ENCODE data around the gene ATP2B2.

Gene ATP2B2

DNA sequence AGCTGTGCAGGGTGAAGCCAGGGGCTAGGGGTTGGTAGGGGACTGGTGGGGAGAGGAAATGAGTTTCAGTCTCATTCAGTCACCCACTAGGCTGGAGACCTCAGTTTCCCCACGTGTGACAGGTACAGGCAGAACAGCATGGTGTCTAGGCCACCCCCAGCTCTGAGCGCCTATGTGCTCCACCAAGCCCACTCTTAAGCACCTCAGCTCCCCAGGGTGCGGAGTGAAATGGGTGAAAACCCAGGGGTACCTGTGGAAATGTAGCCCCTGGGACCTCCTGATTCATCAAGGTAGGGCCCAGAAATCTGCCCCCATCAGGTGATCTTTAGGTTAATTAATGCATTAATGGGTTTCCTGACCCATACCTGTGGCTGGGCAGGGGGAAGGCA lies 3.7 kb downstream of the ATP2B2 start:
- no peak for DNase-seq
- TF ChIP-seq POLR2A (IDR thresholded peaks at IDR 0.05; ENCODE audit: low read length) = no peak
- no peak for TF ChIP-seq GATA1 (IDR thresholded peaks at IDR 0.05; ENCODE audit: low read depth, low read length)

DNA sequence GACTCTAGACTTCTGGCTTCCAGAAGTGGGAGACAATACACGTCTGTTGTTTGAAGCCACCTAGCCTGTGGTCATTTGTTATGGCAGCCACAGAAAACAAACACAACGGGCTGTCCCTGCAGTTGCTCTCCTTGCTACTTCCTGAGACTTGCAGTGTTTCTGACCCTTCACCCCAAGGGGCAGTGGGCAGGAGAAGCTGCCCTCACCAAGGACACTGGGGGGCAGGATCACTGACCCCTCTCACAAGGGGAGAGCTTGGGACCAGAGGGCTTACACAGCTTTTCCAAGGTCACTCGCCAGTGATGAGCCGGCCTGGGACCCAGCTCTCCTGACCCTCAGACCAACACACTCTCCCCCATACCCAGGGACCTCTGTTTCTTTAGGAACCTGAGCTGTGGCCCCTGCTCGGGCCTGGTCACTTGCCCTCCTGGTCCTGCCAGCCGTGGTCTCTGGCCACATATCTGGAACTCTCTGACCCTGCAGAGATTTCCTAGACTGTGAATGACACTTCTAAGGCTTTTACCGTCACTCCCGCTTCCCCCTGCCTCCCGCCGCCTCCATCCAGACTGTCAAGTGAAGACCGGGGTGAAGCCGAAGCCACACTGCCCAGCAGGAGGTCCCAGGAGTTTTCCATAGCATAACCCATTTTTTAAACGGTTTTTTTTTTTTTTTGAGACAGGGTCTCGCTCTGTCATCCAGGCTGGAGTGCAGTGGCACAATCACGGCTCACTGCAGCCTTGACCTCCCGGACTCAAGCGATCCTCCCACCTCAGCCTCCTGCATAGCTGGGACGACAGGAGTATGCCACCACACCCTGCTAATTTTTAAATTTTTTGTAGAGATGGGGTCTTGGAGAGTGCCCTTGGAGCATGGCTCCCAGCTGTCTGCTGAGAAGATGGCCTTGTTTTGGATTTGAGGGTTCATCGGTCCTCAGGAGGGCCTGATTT lies 4.4 kb downstream of the ATP2B2 start:
- DNase-seq = no peak
- TF ChIP-seq POLR2A (IDR thresholded peaks at IDR 0.05; ENCODE audit: low read length) = no peak
- TF ChIP-seq GATA1 (IDR thresholded peaks at IDR 0.05; ENCODE audit: low read depth, low read length) = no peak

DNA sequence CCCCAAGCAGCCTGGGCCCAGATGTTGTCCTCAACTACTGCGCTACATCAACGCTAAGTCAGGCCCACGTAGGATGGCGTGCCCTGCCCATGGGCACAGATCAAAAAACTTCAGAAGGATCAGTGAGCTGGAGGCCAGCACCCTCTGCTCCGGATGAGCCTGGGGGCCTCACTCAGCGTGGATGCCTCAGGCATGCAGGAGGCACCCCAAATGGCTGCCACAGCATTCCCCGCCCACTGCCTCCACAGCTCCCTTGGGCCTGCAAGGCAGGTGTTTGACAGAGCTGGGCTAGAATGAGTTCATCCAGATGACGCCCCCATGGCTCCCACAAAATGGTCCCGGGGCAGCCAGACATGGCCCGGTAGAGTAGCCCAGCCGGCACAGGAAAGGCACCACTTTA lies 7.1 kb downstream of the ATP2B2 start:
- TF ChIP-seq POLR2A (IDR thresholded peaks at IDR 0.05; ENCODE audit: low read length) (no peak), GATA1 (IDR thresholded peaks at IDR 0.05; ENCODE audit: low read depth, low read length) (no peak)

DNA sequence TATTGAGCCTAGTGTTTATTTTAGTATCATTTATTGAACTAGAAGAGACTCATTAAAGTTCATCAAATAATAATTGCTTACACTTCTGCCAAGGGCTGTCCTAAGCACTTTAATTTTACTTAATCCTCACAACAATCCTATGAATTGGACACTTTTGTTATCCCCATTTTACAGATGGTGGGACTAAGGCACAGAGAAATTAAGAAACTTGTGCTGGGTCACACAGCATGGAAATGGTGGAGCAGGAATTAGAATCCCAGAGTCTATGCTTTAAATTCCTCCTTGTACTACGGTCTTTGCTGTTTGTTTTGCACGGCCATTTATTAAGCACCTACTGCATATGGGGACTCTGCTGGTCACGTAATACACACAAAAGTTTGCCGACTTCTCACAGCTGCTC lies 7.9 kb downstream of the ATP2B2 start:
- no peak for DNase-seq
- no peak for TF ChIP-seq GATA1 (IDR thresholded peaks at IDR 0.05; ENCODE audit: low read depth, low read length)
- TF ChIP-seq POLR2A (IDR thresholded peaks at IDR 0.05; ENCODE audit: low read length) = no peak

More for the DNA sequence above, 7.1 kb downstream of the ATP2B2 start:
- no peak for DNase-seq

DNA sequence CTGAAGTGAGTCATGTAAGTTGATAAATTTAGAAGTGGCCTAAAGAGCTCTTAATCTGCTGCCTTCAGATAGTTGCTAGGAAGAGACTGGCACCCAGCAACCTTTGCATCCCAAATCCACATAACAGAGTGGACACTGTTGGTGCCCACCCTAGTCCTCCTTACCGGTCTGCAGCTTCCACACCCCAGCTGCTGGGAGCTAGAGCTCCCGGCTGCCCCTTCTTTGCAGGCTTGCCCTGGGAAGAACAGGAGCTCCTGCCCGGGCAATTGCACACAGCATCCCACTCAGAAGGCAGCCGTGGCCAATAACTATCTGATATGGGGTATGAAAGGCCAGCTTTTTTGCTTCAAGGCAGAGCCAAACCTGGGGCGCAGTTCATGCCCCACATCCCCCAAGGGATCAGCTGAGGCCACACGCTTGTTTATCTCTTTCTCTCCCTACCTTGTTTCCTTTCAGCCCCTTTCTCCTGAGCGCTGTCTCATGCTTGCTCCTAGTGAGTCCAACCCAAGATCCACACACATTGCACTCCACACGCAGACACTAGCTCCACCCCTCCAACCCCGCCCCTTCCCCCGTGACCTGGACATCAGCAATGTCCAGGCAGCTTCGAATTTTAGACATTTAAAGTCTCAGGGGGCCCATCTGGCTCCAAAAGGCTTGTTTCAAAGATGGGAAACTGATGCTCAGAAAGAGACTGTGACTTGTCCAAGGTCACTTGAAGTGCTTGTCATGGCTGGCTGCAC lies 9.1 kb downstream of the ATP2B2 start:
- DNase-seq = no peak
- TF ChIP-seq GATA1 (IDR thresholded peaks at IDR 0.05; ENCODE audit: low read depth, low read length) (no peak), POLR2A (IDR thresholded peaks at IDR 0.05; ENCODE audit: low read length) (no peak)

DNA sequence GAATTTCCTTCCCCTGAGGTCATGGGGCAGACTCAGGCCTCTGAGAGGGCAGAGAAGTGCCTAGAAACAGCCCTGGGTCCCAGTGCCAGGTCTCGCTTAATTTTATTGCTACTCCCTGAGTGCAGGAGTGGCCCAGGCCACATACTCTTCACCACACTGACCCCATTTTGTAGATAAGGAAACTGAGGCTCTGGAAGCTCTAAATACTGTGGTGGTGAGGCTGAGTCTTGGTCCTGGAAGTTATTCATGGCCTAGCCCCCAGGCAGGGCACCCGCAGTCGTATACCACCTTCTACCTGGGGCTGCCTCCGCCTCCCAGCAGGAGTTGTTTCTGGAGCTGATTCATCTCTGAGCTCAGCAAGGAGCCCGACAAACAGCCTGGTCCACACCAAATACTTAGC lies 9.8 kb downstream of the ATP2B2 start:
- DNase-seq = no peak
- no peak for TF ChIP-seq POLR2A (IDR thresholded peaks at IDR 0.05; ENCODE audit: low read length)
- no peak for TF ChIP-seq GATA1 (IDR thresholded peaks at IDR 0.05; ENCODE audit: low read depth, low read length)

DNA sequence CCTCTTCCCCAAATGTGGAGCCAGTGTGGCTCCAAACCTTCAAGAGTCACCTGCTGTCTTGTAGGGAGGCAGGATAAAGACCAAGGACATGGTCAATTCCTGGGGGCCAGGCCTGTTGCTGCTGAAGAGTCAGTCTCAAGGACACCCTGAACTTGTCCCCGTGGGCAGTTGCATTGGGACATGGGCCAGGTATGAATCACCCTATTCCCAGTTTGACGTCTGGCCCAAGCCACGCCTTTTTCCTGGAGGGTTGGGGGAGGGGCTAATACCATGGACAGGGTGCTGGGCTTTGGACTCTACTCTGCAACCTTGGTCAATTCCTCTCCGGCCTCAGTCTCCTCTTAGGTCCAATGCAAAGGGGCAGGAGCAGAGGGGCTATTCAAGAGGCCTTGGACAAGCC lies 10.4 kb downstream of the ATP2B2 start:
- no peak for TF ChIP-seq POLR2A (IDR thresholded peaks at IDR 0.05; ENCODE audit: low read length)
- no peak for TF ChIP-seq GATA1 (IDR thresholded peaks at IDR 0.05; ENCODE audit: low read depth, low read length)
- DNase-seq = peak in 1 of 2 experiments; percentile 6

DNA sequence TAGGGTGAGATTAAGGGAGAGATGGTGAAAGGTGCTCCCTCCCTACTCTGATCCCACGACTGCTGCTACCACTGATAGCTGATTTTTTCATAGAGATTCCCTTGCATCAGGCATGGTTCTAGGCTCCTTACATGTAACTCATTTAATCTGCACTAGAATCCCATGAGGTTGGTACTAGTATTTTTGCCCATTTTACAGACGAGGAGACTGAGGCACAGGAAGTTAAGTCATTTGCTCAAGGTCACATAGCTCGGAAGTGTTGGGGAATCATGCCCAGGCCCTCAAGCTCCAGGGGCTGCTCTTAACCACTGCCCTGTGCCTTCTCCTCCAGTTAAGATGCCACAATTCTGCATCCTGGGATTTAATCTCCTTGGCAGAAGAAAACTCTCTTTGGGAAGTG lies 11.2 kb downstream of the ATP2B2 start:
- TF ChIP-seq POLR2A (IDR thresholded peaks at IDR 0.05; ENCODE audit: low read length) (no peak), GATA1 (IDR thresholded peaks at IDR 0.05; ENCODE audit: low read depth, low read length) (no peak)
- no peak for DNase-seq

DNA sequence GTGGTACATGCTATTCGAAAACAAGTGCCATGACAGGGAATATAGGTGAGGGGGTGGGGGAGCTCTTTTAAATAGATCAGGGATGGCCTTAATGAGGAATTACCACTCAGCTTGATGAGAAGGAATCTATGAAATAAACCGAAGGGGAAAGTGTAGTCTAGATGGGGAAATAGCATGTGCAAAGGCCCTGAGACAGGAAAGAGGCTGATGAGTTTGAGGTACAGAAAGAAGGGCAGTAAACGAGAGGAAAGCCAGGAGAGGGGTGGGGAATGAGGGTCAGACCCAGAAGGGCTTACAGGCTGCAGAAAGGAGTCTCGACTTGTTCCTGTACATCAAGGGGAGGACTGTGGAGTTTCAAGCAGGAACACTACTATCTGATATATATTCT lies 12.2 kb downstream of the ATP2B2 start:
- DNase-seq = no peak
- no peak for TF ChIP-seq POLR2A (IDR thresholded peaks at IDR 0.05; ENCODE audit: low read length)
- no peak for TF ChIP-seq GATA1 (IDR thresholded peaks at IDR 0.05; ENCODE audit: low read depth, low read length)

DNA sequence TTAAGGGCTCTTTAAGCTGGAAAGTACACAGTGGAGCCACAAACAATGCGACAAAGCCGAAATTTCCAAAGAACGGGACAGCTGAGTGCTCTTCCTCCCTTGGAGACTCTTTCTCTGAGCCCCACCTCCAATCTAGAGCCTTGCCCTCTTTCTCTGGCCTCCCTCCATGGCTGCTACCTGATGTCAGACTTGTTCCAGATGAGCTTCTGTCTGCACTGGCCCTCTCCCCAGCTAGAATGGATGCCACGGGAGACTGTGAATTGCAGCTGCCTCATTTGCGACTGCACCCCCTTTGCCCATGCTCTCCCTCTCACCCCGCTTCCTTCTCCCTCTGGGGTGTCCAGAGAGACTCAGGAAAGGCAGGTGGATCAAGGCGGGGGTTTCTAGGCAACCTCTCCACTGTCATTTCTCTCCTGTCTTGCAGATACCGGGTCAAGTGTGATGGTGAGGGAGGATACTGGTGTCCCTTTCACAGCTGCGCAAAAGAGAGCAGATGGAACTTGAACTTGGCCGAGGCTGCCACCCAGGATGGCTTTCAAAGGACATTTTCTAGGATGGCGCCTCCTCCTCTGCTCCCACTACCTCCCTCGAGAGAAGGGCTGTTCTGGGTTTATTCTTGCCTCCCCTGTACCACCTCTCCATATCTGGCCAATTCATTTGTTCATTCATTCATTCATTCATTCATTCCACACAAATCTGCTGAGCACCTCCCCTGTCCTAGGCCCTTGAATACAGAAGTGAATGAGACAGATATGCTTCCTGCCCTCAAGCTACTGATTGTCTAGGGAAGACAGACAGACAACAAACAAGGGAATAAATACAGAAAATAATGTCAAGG lies 12.8 kb downstream of the ATP2B2 start:
- TF ChIP-seq GATA1 (IDR thresholded peaks at IDR 0.05; ENCODE audit: low read depth, low read length) (no peak), POLR2A (IDR thresholded peaks at IDR 0.05; ENCODE audit: low read length) (no peak)
- DNase-seq = no peak

DNA sequence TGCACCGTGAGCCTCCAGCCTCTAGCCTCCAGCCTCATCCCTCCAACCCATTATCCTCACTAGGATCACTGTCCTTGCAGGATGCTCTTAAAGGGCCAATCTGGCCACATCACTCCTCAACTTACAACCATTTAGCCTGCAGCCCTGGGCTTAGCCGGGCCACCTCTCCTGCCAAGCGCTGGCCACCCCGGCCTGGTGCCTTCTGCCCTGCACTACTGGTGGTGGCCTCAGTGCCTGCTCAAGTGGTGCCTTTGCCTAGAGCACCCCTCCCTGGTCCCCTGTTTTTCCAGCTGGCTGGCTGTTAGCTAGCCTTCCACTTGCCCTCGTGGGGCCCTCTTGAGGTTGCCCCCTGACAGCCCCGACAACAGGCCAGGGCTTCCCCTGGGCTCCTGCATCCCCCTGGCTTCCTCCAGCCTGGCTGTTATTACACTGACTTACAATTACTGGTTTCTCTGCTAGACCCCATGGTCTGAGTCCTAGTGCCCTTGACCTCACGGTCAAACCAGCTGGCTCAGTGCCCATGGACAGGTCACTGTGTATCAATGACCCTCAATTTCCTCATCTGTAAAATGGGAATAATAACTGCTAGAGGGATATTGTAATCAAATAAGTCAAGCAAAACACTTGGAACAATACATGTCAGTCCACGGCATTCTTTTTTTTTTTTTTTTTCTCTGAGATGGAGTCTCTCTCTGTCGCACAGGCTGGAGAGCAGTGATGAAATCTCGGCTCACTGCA lies 15.5 kb downstream of the ATP2B2 start:
- no peak for DNase-seq
- TF ChIP-seq POLR2A (IDR thresholded peaks at IDR 0.05; ENCODE audit: low read length) = no peak
- no peak for TF ChIP-seq GATA1 (IDR thresholded peaks at IDR 0.05; ENCODE audit: low read depth, low read length)

DNA sequence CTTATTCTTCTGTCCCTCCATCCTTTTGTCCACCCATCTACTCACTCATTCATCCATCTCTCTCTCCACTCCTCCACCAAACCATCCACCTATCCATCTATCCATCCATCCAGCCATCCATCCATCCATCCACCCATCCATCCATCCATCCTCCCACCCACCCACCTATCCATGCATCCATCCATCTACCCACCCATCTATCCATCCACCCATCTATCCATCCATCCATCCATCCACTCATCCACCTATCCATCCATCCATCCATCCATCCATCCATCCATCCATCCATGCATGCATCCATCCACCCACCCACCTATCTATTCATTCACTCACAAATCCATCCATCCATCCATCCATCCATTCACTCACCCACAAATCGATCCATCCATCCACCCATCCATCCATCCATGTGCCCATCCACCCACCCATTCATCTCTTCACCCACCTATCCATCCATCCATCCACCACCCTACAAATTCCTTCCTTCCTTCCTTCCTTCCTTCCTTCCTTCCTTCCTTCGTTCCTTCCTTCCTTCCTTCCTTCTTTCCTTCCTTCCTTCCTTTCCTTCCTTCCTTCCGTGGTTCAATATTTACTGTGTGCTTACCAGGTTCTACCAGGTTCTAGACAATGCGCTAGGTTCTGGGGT lies 17.3 kb downstream of the ATP2B2 start:
- TF ChIP-seq POLR2A (IDR thresholded peaks at IDR 0.05; ENCODE audit: low read length) (no peak), GATA1 (IDR thresholded peaks at IDR 0.05; ENCODE audit: low read depth, low read length) (no peak)
- no peak for DNase-seq

DNA sequence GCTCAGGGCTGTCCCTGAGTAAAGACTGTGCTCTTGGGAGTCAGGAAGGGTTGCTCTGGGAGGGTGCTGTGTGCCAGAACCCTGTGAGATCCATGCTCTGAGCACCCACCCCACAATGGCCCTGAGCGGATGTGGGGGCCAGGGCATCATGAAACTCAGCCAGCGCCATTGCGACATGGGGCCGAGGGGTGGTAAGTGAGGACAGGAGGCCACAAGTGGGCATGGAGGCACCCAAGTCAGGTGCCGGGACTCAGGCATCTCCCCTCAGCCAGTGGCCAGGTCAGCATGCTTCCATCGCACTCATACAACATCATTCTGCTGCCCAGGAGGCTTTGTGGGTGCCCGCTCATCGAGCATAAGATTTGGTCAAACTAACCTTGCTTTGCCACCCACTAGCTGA lies 19.6 kb downstream of the ATP2B2 start:
- no peak for DNase-seq
- TF ChIP-seq GATA1 (IDR thresholded peaks at IDR 0.05; ENCODE audit: low read depth, low read length) = no peak
- no peak for TF ChIP-seq POLR2A (IDR thresholded peaks at IDR 0.05; ENCODE audit: low read length)

Data from erythroblast (primary cell).